ENCODE data around the gene ODAPH.

The ODAPH gene

DNA sequence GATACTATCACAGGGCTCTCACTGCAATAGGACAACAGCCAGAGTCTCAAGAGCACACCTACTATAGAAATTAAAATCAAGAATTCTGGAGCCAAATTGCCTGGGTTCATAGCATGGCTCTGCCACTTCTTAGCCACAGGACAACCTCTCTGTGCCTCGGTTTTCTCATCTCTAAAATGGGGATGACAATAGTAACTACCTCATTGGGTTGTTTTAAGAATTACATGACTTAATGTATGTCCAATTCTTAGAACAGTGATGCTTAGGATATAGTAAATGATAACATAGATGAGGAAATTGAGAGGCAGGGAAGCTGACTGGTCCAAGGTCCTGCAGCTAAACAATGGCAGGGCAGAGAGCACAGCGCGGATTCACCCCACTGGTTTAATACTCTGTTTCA lies 11.0 kb upstream of the ODAPH start:
- ATAC-seq, result no peak
- DNase-seq, result no peak

DNA sequence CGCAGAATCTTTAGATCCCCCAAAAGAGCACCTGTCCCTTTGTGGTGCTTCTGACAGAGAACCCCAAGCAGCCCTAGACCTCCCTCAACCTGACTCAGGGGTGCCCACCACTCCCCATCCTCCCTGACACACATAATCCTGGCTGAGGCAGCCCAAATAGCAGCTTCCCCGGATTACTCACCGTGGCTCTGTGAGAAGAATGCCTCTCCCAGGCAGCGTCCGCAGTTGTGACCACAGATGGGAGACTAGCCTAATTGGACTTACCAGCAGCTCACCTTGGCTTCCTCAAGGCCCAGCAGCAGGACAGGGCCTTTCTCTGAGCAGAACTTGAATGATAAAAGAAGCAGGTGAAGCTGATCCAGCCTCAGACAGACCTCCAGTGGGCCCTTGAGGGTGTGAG lies 10.3 kb upstream of the ODAPH start:
- no peak for ATAC-seq
- DNase-seq, result no peak

DNA sequence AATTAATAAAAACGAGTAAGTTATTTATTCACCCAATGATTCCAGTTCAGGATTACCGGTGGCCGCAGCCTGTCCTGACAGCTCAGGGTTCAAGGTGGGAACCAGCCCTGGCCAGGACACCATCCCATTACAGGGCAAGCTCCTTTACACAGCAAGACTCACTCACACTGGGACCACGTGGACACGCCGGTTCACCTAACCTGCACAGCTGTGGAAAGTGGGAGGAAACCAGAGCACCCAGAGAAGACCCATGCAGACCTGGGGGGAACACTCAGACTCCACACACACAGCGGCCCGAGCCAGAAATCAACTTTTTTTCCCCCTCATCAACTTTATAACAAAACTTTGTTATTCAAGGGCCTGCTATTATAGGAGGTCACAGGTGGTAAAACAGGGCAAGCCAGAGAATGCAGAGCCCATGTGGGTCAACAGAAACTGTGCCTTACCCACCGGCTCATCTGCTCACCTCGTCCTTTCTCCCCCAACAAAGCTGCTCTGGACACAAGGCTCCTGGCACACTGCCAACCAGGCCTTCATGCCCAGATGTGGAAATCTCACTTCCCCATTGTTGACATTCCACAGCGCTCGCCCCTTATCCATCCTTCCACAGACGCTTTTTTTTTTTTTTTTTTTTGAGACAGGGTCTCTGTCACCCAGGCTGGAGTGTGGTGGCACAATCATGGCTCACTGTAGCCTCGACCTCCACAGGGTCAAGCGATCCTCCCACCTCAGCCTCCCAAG lies 8.0 kb upstream of the ODAPH start:
- ATAC-seq (no peak), DNase-seq (no peak)

DNA sequence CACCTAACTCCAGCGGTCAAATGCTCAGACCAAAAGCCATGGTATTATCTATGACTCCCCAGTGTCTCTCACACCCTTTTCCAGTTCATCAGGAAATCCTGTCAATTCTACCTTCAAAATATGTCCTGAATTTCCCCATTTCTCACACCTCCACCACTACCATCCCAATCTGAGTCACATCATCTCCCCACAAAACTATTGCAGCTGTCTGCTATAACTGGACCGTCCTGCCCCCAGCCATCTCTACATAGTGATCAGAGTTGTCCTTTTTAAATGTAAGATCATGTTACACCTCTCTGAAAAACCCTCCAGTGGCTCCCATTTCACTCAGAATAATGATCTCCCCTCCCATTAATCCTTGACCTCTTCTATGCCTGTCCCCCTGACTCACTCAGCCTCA lies 6.8 kb upstream of the ODAPH start:
- DNase-seq (no peak), ATAC-seq (no peak)

DNA sequence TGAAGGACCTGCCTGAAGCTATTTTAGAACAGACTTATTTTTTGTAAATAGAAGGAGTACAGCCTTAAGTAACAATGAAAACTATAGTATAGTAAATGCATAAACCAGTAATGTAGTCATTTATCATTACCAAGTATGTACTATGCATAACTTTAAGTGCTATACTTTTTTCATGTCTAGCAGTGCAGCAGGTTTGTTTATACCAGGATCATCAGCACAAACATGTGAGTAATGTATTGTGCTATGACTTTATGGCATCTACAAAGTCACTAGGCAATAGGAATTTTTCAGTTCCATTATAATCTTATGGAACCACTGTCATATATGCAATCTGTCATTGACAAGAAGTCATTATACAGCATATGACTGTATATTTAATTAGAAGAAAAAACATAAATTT lies 3.4 kb upstream of the ODAPH start:
- DNase-seq, result no peak
- ATAC-seq, result no peak

DNA sequence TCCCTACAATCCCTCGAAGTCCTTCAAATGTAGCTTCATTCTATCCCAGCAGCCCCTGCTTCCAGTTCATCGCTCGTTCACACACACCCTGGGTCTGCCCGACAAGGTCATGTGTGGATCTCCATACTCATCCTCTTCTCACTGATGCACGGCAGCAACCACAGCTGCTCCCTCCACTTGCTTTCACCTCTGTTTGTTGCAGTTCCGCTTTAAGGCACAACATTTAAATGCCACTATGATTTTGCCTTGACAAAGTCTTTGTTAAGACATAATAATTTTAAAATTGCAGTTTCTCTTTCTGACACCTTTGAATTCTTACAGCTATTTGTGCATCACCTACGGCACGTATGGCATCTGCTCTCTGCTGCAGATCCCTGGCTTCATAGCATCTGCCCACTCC lies 1.8 kb downstream of the ODAPH start:
- no peak for ATAC-seq
- DNase-seq, result no peak

DNA sequence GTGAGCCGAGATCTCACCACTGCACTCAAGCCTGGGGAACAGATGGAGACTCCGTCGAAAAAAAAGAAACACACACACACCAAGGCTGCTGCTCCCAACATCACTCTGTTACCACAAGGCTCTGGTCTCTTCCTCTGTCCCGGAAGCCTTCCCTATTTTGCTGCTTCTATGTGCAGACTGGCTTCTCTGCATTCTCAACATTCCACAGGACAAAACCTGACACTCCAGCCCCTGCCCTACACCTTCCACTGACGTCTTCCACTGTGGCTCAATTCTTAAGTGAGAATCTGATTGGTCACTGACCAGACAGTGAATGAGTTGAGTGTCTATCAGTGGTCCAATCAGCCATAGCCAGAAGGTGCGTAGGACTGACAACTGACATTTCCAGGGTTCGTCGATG lies 5.9 kb downstream of the ODAPH start:
- ATAC-seq, result no peak

DNA sequence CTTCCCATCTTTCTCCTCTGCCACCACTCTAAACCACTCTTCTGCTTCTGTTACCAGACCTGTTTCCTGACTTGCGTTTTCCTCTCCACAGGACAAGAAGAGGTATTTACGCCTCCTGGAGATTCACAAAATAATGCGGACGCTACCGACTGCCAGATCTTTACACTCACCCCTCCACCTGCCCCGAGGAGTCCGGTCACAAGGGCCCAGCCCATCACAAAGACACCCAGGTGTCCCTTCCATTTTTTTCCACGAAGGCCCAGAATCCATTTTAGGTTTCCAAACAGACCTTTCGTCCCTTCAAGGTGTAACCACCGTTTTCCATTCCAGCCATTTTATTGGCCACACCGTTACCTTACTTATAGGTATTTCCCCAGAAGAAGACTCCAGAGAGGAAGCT lies 8.2 kb downstream of the ODAPH start:
- ATAC-seq (no peak), DNase-seq (no peak)

More for the DNA sequence above, 5.9 kb downstream of the ODAPH start:
- no peak for DNase-seq

DNA sequence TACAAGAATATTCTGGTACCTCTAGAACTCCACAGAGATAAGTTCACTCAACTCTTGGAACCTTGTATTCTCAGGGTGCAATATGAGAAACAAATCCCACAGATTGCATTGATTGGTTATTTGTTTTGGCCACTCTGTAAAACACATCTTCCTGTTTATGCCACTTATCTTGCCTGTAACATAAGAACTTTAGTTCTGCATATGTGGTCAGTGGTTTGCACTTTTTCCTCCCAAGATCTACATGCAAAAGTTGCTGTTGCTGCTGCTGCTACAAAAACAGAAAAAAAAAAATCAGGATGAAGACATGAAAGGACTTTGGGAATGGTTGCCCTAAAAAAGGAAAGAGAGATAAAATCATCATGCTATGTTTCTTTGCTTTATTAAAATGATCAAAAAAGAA lies 9.6 kb downstream of the ODAPH start:
- no peak for ATAC-seq

DNA sequence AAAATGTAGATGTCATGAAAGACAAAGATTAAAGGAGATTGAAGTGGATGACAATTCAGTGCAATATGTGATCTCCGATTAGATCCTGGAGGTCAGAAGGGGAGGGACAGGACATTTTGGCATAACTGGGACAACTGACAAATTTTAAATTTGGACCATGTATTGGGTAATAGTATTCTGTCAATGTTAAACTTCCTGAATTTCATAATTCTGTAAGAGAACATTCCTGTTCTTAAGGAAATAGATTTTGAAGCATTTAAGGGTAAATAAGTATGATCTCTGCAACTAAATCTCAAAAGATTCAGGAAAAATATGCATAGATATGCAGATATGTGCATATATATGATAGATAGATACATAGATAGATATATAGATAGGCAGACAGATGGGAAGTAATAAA lies 11.0 kb downstream of the ODAPH start:
- DNase-seq (no peak), ATAC-seq (no peak)

More for the DNA sequence above, 9.6 kb downstream of the ODAPH start:
- DNase-seq, result no peak

DNA sequence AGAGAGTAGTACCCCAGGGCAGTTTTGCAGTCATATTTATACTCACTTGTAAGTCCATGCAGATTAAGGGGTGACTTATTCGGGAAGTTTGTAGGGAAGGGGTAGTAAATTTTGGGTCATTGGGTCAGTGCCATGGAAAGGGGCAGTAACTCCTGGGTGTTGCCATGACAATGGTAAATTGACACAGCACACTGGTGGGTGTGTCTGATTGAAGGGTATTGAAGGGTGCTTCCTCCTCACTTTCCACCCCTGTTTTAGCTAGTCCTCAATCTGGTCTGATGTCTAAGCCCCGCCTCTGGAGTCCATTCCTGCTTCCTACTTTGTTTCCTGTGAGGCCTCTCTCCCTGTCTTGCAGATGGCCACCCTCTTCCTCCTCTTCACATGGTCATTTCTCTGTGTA lies 11.9 kb downstream of the ODAPH start:
- no peak for ATAC-seq
- DNase-seq, result no peak

DNA sequence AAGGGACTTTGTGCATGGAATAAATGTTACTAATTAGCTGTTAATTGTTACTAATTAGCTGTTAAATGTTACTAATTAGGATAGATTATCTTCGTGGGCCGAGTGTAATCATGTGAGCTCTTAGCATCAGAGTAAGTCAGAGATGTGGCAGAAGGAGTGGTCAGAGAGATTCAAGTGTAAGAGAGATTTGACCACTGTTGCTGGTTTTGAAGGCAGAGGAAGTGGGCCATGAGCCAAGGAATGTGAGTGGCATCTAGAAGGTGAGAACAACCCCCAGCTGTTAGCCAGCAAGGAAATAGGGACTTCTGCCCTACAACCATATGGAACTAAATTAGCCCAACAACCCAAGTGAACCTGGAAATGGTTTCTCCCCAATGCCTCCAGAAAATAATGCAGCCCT lies 28.2 kb downstream of the ODAPH start:
- DNase-seq (no peak), ATAC-seq (no peak)

DNA sequence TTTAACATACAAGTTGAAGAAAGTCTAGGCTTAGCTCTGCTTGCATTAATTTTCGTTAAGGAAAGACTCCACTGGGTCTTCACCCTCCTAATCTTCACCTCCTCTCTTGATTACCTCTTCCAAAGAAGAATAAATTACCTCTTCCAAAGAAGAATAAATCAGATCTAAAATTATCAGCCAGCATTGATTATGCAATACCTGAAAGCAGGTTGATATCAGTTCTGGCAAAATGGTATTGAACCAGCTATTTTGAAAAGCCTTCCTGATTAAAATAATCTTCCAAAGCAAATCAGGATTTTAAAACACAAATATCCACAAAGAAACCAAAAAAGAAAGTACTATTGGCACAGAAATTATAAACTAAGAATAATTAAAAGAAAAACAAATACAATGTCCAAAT lies 37.5 kb downstream of the ODAPH start:
- DNase-seq (no peak), ATAC-seq (no peak)

DNA sequence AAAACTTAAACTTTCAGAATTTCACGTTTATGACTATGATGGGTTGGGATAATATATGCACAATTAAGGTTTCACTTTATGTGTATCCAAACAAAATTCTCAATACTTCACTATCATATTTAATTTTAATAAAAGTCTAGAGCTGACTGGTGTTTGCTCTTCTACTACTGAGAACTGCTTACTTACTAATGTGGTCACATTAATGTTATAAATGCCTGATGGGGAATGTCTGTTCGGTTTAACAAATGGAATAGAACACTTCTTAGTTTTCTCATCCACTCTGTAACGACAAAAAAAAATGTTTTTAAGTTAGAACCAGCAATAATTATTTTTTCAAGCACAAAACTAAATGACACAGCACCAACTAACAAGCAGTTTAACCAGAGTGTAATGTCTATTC lies 40.2 kb downstream of the ODAPH start:
- no peak for ATAC-seq
- no peak for DNase-seq

DNA sequence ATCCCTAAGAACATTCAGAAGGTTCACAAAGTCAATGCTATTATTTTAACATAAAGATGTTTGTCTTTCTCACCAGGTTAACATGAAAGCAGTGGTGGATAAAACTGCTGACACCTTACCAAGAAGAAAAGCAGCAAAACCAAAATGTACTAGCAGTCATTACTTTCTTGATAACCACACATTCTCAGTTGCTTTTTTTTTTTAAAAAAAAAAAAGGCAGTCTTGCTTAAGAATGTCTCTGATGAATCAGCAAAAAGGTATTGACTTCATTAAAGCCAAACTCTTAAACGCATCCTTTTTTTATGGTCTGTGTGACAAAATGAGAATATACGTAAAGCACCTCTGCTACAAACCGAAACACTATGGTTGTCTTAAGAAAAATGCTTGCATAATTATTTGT lies 42.5 kb downstream of the ODAPH start:
- no peak for ATAC-seq
- DNase-seq, result no peak

DNA sequence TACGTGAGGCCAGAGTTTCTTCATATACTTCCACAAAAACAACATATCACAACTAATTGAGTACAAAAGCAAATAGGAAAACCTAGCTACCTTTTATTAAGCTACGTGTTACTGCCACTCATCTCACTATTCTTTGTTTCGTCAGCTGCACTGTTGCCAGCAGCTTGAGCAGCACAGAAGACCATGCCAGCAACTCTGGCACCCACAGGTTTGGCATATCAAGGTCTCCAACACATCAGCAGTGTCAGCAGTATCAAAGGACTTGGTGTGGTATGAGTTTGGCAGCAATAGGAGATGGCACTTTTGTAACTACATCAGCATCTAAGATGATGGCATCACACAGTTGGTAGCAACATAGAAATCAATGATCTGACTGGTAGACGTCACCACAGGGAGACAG lies 43.8 kb downstream of the ODAPH start:
- DNase-seq (no peak), ATAC-seq (no peak)

DNA sequence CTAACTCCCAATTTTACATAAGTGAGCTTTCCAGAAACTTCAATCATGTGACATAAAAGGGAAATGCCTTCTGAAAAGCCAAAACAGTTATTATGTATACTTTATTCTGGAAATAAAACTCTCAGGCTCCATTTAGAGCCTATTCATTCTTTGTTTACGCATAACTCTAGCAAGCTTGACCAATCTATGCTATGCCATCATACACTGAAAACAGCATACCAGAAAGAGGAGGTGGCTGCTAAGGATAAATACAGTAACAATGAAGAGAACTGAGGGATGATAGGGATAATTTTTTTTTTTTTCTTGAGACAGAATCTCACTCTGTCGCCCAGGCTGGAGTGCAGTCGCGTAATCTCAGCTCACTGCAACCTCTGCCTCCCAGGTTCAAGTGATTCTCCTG lies 50.1 kb downstream of the ODAPH start:
- no peak for ATAC-seq
- no peak for DNase-seq

DNA sequence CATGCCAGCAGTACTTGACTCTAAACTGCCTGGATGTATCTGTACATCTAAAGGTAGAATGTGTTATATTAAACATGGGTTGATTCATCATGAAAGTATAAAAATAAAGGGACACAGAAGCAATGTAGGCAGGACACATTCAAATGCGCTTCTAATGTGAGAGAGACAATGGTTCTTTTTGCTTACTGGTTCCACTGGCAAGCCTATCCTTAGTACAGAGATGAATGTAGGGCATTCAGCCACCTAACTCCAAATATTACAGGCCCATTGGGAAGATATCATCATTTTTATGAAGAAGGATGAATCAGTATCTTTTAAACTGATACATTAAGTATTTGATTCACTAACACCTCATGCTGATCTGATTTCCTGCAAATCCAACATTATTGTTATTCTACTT lies 56.4 kb downstream of the ODAPH start:
- no peak for ATAC-seq
- no peak for DNase-seq

Measured in stimulated activated naive CD8-positive, alpha-beta T cell treated with anti-CD3 and anti-CD28 coated beads, Interleukin-15, Interleukin-2, amounts not matched to agents 100 U/mL and 50 U/mL, for 24 hours (primary cell).